Activated CD4-positive, CD25-positive, alpha-beta regulatory T cell treated with anti-CD3 and anti-CD28 coated beads, Interleukin-2, amount 50 U/mL, for 24 hours (primary cell): ENCODE measurements around the gene ANKRD35.

ENCODE experiments used
- ATAC-seq, 2 donors: fragments of 150-1000 bp; cut with Tn5 transposase; one replicate each; pipeline ENCODE4 v1.10.0; 2021; ENCODE audit warnings: mild to moderate bottlenecking in 1 of 2, moderate library complexity in 1 of 2

ANKRD35 gene

DNA sequence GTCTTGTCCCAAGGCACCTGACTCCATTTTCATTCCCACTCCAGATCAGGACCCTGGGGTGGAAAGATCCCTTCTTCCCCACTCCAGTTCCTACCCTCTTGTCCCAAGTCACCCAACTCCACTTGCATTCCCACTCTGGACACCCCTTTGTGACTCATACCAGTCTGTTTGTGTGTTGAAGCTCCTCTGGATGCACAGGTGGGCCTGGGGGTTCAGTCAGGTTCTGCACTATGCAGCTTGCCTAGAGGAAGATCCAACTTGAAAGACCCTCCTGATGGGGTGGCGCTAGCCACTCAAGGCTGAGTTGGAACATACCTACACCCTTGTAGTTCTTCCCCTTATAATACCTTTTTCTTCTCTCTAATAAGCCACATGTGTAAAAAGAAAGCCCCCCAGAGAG lies 9.8 kb upstream of the ANKRD35 start:
- ATAC-seq, result no peak

DNA sequence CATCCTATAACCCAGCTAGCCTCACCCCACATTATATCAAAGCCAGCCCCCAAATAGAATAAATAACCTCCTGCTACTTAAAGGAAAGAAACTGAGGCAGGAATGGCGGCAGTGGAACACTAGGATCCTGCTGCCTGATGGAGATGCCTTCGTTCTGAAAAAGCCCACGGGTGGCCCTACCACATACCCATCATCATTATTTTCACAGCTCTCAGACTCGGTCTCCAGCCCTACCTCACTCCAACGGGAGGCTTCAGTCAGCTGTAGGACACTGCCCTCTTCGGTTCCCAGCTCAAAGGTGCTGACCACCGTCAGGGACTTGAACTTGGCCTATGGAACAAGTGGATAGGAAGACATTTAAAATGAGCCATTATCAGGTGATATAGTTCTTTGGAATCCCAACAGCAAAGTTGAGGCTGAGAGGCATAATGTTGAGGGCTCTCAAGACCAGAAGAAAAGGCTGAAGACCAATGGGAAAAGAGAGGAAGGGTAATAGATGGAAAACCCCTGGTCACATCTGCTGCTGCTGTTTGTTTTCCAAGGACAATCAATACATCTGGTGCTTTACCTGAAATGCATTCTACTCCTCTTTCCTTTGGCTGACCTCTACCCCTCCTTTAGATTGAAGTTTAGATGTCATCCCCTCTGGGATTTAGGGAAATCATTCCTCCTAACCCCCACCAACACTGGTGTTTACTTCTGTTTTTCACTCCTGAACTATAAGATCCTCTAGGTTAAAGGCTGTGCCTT lies 7.8 kb upstream of the ANKRD35 start:
- ATAC-seq, result no peak

DNA sequence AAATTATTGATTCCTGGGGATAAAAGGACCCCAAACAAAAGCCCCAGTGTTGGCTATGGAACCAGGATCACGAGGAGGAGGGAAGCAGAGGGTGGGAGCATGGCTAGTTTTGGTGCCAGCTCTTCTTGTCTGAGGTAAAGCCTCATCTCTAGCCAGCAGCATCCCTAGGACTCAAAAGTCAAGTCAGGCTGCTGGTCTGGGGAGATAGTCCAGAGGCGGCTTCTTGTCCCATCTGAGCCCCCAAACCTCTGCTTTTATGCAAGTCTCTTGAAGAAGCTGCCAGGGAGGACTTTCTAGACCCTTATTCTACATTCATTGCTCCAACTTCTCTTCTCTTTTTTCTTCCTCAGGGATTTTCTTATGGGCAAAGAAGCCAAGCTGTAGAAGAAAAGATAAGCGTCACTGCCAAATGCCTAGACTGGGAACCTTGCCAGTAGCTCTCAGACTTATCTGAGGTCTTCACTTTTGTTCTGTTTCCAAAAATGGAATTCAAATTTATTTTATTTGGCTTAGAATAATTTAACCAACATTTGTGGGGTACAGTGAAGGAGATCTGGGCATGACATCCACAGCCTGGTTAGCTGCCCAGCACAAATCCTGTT lies 6.9 kb upstream of the ANKRD35 start:
- no peak for ATAC-seq

DNA sequence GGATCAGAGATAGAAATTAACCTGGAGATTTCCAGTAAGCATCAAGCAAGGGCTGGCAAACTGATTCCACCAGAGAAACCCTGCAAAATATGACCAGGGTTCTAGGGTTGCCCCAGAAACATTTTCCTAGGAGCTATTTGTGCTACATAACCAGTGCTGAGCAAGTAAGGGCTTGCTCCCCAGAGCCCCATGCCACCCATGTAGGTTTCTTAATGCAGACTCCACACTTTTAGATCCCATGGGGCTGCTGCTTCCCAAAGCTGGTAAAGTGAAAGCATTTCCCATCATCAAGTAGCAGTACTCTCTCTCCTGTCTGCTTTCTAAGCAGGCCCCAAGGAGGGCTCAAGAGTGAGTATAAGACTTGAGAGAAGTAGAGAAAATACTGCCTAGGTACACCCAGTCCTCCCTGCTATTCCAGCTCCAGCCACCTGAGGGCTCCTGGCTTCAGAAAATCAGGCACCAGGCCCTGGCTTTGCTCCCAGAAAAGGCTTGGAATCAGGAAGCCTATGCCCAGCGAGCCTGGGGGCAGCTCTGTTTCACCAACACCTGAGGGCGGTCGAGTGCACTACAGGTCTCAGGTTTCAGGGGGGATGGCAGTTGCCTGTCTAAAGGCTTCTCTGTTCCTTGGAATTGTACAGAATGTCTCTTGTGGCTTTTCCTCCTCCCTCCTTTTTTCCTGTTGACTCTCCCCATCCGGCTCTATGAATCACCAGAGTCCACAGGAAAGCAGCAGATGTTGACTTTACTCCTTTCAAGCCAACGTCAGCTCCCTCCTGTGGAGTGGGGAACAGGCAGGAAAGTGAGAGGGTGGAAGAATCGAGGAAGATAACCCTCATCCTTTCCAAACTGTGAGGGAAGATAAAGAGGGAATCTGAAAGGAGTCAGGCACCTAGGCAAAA lies 6.2 kb upstream of the ANKRD35 start:
- peak in 1 of 2 donors; percentile 56 for ATAC-seq

DNA sequence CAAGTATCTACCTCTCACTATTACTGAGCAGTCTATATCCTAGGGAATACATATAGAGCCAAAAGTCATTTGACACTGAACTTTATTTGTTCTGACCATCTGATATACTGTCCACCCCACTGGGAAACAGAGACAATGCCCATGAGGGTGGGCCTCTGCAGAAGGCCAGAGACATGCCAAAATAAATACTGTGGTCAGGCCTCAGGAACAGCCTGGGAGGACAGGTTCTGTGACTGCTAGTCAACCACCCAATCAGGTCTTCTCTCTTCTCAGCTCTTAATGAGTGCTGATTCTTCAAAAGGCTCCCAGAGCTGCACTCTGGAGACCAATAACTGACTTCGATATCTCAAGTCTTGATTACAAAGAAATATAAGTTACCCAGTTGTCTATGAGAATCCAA lies 5.5 kb upstream of the ANKRD35 start:
- no peak for ATAC-seq

DNA sequence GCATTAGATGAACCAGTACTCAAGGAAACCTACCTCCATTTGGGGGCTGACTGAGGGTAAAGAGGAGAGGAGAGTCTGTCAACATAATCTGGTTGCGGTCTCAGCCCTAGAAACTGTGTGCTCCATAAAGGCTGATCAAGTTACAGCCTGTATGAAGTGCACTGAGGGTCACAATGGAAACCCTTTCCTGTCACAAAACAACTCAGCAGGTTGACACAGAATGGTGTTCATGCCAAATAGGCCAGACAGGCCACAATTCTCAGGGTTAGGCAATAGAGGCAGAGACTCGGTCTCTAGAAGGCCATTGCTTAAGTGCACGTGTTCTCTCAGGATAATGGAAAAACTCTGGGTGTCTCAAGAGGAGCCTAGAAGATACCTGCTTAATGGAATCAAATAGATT lies 4.1 kb upstream of the ANKRD35 start:
- ATAC-seq, result no peak

DNA sequence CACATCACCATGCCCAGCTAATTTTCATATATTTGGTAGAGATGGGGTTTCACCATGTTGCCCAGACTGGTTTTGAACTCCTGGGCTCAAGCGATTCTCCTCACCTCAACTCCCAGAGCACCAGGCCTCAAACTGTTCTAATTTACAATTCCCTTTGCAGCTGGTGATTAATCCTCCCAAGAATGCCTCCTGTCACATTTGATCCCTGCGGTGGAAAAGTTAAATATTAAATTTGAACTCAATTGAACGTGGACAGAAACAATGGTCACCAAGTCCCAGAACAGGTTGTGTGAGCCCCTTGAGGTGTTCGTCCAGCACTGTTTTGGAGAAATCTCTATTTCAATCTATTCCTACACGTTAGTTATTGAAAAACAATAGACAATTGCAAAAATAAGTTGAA lies 2.0 kb upstream of the ANKRD35 start:
- ATAC-seq, result no peak

DNA sequence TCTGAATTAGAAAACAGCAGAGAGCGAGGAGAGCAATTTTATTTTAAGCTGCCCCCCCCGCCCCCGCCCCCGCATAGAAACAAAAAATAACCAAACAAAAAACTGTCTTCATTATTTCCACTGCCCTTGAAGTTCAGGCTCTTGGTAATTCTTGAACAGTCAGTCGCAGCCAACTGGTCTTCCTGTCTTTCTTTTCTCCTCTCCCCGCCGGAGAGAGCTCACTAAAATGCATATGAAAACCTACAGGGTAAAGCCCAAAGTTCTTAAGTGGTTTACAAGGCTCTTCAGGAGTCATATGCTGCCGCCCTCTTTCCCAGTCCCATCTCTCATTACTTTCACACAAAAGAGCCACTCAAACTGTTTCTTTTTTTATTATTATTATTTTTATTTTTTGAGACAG lies 1.1 kb upstream of the ANKRD35 start:
- no peak for ATAC-seq

DNA sequence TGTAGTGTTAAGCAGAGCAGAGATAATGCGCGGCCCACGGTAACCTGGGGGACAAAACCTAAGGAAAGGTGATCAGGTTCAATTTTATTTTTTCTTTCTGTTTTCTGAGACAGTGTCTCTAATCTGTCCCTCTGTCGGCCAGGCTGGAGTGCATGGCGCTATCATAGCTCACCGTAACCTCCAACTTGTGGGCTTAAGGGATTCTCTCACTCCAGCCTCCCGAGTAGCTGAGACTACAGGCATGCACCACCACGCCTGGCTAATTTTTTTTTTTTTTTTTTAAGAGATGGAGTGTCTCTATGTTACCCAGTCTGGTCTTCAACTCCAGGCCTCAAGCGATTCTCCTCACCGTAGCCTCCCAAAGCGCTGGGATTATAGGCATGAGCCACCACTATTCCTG lies 724 bp upstream of the ANKRD35 start:
- no peak for ATAC-seq

DNA sequence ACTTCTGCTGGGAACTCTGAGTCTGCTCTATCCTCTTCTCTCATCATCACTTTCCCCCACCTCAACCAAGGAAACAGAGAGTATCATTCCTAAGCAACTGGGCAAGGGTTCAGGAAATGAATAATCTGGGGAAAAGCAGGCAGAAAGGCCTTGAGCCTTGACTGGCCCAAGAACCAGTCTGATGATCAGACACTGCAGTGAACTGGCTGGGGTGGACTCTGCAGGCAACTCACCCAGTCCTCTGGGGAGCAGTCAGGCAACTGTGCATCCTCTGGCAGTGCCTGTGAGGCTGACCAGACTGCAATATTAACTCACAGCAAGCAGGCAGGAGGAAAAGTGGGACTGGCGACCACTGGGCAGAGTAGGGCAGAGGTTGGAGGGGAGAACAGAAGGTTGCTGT lies 991 bp downstream of the ANKRD35 start:
- no peak for ATAC-seq

DNA sequence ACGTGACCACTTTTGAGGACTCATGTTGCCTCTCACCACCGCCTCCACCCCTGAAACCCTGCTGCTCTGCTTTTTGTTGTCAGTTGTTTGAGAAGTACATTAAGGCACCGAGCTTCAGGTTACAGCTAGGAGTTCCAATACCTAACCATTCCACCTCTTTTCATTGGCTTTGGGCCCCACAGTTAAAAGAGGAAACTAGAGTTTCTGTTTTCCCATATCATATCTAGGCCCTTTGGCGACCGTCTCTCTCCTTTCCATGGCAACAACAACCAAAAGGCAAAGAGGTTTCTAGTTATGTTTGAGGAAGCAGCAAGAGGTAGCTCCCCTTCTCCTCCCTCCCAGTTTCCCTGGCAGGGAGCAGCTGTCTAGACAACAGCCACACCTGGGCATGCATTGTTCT lies 5.9 kb downstream of the ANKRD35 start:
- ATAC-seq, result no peak

DNA sequence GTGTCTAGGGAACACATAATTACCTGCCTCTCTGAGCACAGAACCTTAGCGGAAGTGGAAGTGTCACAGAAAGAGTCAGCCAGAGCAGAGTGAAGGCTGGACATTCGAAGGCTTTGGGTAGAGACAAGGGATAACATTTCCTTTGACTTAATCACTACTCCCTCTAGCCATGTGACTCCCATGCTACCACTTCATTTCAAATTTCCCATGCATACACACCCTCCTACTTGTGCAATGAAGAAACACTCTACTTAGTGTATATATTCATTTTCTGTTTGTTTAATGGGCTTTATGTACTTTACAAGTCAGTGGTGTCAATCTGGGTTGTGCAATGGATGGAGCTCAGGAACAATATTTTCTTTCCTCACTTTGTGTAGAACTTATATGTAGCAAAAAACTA lies 6.9 kb downstream of the ANKRD35 start:
- no peak for ATAC-seq

DNA sequence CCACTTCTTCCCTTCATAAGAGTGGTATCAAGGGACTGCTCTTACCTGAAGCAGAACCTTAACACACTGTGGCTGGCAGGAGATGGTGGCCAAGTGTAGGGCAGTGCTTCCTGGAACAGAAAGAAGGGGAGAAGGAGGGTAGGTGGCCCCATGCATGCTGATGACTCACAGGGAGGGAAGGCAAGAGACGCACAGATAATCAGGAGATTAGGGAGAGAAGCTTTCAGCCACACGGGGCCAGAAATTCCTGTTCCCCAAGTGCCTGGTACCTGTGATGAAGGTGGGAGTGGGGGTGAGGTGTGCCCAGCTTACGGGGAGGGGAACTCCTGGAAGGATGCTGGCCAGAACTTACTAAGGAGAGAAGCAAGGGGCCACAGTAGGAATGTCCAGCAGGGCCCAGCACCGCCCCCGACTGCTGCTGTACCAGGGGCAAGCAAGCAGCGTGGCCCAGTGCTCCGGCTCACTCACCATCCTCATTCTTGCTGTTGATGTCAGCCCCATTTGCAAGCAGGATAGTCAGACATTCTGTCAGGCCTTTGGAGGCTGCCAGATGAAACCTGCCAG lies 7.7 kb downstream of the ANKRD35 start:
- ATAC-seq, result no peak

DNA sequence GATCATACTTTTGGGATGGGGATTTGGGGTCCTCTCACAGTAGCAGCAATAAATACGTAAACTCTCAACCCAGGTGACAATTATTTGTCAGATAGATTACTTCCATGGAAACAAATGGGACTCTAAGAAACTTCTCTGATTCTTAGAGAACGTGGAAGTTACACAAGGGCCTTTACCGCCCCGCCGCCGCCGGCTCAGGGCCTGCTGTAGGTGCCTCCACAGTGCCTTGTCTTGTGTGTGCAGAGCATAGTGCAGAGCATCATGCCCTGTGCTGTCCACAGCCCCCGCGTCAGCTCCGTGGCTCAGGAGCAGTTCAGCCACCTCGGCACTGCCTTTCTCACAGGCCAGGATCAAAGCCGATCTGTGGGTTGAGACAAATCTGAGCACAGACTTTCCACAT lies 11.0 kb downstream of the ANKRD35 start:
- ATAC-seq, result no peak

DNA sequence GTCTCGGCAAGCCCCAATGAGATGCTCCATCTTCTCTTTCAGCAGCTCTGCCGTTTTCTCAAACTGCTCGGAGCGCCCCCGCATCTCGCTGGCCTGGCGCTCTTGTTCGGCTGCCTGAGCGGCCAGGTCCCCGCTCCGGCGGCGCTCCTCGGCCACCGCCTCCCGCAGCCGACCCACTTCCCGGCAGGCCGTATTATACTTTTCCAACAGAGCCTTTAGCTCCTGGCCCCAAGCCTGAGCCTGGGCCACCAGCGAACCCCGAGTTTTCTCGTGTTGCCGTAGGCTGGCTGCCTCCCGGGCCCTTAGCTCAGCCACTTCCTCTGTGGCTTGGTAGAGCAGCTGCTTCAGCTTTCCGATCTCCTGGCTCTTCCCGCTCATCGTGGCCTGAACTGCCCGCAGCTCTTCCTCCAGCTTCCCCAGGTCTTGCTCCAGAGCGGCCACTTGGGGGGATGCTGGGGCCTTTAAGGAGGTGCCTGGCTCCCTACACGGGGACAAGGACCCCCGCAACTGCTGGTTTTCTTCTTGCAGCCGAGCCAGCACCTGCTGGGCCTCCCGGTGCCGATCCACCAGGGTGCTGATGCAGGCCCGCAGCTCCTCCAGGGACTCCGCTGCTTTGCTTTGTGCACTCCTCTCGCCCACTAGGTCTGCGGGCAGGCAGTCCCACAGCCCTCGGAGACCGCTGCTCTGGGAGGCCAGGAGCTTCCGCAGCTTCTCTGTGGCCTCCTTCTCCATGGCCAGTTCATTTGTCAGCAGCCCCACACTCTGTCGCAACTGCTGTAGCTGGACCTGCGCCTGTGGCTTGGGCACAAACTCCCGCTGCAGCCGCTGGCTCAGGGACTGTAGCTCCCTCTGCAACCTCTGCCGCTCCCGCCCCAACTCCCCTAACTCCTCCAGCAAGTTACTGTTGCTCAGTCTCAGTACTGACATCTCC lies 13.4 kb downstream of the ANKRD35 start:
- peak; percentile 60 to 73 for ATAC-seq

DNA sequence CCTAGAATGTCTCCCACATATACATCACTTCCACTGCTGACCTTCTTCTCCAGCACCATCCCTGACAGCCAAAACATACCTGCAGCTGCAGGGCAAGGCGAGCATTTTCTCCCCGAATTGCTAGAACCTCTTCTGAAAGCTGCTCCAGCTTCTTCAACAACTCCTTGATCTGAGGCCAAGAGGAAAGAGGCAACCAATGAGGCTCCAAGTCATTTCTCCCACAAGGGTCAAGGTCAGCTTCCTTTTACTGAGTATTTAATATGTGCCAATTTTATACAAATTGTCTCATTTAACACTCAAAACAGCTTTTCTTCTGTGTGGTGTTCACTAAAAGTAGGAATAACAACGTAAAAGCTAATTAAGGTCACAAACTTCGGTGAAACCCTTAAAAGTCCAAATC lies 17.4 kb downstream of the ANKRD35 start:
- no peak for ATAC-seq

DNA sequence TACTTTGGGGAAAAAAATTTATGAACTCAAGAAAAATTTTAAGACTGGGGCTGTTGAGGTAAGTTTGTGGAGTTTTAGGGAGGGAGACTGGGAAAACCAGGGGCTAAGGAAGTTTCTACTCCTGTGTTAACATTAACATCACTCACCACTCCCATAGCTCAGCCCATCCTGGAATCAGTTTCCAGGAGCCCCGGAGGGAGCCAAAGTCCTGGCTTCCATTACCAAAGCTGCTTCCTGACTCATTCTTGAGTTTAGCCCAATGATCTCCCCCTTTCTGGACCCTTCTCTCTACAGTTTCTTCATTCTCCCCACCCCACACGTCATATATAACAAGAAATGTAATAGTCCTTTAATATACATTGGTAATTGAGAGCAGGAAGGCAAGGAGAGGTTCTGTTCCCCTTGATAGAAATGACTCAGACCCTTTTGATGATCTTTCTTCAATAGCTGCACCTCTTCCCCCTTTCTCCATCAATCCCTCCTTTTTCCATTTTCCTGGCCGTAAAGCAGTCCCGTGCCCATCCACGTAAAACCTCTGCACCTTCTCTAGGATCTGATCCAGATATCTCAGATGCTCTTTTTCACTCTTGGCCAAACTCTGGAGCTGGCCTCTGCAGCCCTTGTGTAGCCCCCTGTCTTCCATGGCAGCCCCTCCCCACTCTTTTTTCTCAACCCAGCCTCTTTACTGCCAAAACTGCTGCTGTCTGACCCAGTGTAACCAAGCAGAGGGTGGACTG lies 22.2 kb downstream of the ANKRD35 start:
- no peak for ATAC-seq

DNA sequence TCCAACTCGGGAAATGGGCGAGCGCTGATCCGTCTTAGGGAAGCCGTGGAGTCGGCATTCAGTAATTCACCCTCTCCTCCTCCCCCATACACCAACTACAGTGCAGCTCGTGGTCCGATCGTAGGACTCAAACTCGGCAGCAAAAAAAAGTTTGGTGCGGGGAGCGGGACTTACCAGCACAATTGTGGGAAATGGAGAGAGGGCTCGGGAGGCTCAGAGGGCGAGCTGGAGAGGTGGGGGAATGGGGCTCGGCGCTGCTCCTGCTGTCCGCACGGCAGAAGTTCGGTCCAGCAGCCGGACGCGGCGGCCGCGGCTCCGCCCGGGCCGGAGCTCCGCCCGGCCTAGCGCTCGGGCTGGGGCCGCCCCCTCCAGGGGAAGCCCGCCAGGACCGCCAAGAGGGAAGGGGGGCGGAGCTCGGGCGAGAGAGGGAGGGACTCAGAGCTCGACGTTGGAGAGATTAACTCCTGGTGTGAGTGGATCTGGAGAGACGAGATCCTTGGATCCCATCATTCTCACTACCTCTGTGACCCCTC lies 26.1 kb downstream of the ANKRD35 start:
- peak; percentile 72 to 74 for ATAC-seq

DNA sequence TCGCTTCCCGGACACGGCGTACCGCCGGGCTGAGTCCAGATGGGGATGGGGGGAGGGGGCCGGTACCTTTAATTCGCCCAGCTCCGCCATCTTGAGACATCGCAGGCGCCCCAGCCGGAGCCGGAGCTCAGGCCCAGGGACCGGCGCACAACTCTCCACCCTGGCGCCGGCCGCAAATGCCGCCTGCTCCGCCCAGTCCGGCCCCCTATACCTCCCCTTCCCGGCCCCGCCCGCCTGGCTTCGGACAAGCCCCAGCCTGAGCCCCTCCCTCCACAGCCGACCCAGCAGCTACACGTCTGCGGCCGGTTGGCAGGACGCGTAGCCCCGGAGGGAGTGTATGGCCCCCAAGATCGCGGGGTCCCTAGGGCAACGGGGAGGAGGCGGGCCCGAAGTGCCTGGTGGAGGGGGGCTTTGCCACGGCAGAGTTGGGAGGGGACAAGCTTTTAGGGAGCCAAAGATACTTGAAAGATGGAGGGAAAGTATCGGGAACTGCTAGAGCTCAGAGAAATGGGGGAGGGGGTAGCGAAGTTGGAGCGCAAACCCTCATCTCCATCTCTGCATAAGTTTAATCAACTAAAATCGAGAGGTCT lies 26.7 kb downstream of the ANKRD35 start, which contains the start of gene PIAS3:
TSS of gene PIAS3 (minus strand) at position 181 of the 590 bp plus-strand sequence. CDS start at position 90, 91 bp downstream.
- peak; percentile 92 to 95 for ATAC-seq

DNA sequence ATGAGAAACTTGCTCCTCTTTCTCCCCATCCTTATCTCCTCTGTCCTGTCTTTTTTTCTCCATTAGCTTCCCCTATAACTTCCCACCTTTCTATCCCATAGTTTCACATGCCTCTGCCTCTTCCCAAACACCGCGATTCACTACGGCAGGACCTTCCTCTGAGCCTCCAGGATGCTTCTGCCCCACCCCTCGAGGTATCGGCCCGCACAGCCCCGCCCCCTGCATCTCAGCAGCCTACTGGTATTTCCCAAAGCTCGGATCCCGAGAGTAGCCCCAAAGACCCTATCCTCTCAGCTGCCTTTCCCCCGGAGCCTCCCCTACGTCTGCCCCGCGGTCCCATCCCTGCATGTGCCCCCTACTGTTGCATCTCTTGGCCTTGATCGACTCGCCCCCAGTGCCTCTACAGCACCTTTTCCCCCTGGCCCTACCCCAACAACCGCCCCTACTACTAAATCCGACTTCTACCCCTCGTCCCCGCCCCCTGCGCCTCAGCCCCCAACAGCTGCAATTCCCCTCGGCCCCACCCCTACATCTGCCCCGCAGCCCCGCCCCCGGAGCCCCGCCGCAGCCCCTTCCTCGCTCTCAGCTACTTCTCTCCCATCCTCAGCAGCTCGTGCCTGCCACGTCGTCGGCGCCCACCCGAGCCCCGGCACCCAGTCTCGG lies 27.3 kb downstream of the ANKRD35 start:
- peak; percentile 41 to 44 for ATAC-seq
